HCT116 (cell line): ENCODE results near the gene KRTAP5-2. TPM values are rescaled to one million over a fixed set of nuclear protein-coding genes. Genes with fewer than 3 reads are reported as not detected.

ENCODE experiments used
- ATAC-seq: fragments of 200-7000 bp; cut with Tn5 transposase; 2 replicates; pipeline ENCODE4 v1.9.1; 2020; ENCODE audit warnings: mild to moderate bottlenecking, moderate library complexity
- BruUV-seq: library from RNA; stranded (reverse); fragments of 400-500 nt; replicated peaks from 2 replicates; lab custom pipeline; 2021; lab: Mats Ljungman, UMichigan
- CTCF ChIA-PET: fragments of 300-600 bp; sonication (Branson Sonifier 250); formaldehyde crosslinking; loops from one replicate; lab custom pipeline; 2021; ENCODE audit warnings: antibody characterized with exemption; lab: Charles Lee
- POLR2A ChIA-PET: fragments of 300-600, 350-600 bp; sonication (Branson Sonifier 250); formaldehyde crosslinking; loops from one replicate; lab custom pipeline; 2021; ENCODE audit warnings: antibody characterized with exemption; lab: Charles Lee
- RAD21 ChIA-PET, 2 experiments: fragments of 300-600 bp; sonication (Branson Sonifier 250); formaldehyde crosslinking; loops; one replicate each; lab custom pipeline; 2023; ENCODE audit warnings: low total read pairs in 2 of 2; ENCODE audit not compliant: uncharacterized antibody in 2 of 2, unreplicated experiment in 2 of 2, low non-redundant PET in 1 of 2; lab: Charles Lee
- DNase-seq: peaks from one replicate; pipeline ENCODE4 v3.0.0-alpha.2; 2010; ENCODE audit warnings: low read depth, low spot score
- H2AFZ ChIP-seq: fragments of 200-600 bp; shearing (Covaris generic), sonication (generic); 2 replicates; pipeline ENCODE4 v1.6.1; 2017; ENCODE audit warnings: low read depth, mixed run types, mixed read lengths, antibody characterized with exemption, low read length; ENCODE audit not compliant: poor library complexity, severe bottlenecking
- H3K27ac ChIP-seq: 2 replicates; pipeline ENCODE4 v1.5.1; 2012; ENCODE audit warnings: low read depth, low read length
- H3K27me3 ChIP-seq: fragments of 200-600 bp; sonication (generic); 2 replicates; pipeline ENCODE4 v1.6.1; 2016; ENCODE audit warnings: mixed run types, low read length, mixed read lengths; ENCODE audit not compliant: insufficient read depth
- H3K36me3 ChIP-seq, 2 experiments: fragments of 200-500 bp in 1 of 2; fragments of 200-600 bp in 1 of 2; sonication (Bioruptor generic) in 1 of 2; sonication (generic) in 1 of 2; 2 replicates each; pipeline versions ENCODE4 v1.5.1 to v1.6.1; 2014 to 2016; ENCODE audit warnings: low read length in 2 of 2, inconsistent platforms in 1 of 2, mixed read lengths in 1 of 2, mixed run types in 1 of 2; ENCODE audit not compliant: insufficient read depth in 2 of 2, control insufficient read depth in 1 of 2
- H3K4me1 ChIP-seq, 2 experiments: fragments of 200-600 bp in 1 of 2; sonication (generic) in 1 of 2; 2 replicates each; pipeline versions ENCODE4 v1.5.1 to v1.6.1; 2012 to 2017; ENCODE audit warnings: low read length in 2 of 2, inconsistent platforms in 1 of 2, mild to moderate bottlenecking in 1 of 2, mixed read lengths in 1 of 2, mixed run types in 1 of 2, moderate library complexity in 1 of 2; ENCODE audit not compliant: insufficient read depth in 2 of 2, control insufficient read depth in 1 of 2
- H3K4me2 ChIP-seq: fragments of 200-600 bp; sonication (generic); 2 replicates; pipeline ENCODE4 v1.6.1; 2017; ENCODE audit warnings: mixed run types, low read length, mixed read lengths
- H3K4me3 ChIP-seq, 2 experiments: fragments of 200-600 bp in 1 of 2; sonication (generic) in 1 of 2; replicated peaks in 1 of 2; 2 replicates each; pipeline ENCODE4 v1.5.1; 2011 to 2016; ENCODE audit warnings: low read length in 2 of 2, control low read depth in 1 of 2, low read depth in 1 of 2, mild to moderate bottlenecking in 1 of 2, mixed read lengths in 1 of 2, mixed run types in 1 of 2
- H3K79me2 ChIP-seq: fragments of 200-600 bp; sonication (generic); 2 replicates; pipeline ENCODE4 v1.6.1; 2017; ENCODE audit warnings: mild to moderate bottlenecking, mixed run types, low read length, moderate library complexity, mixed read lengths; ENCODE audit not compliant: insufficient read depth
- H3K9ac ChIP-seq: fragments of 200-600 bp; sonication (generic); 2 replicates; pipeline ENCODE4 v1.6.1; 2016; ENCODE audit warnings: low read length, mixed read lengths
- H3K9me2 ChIP-seq: fragments of 200-600 bp; sonication (generic), shearing (Covaris generic); 2 replicates; pipeline ENCODE4 v1.6.1; 2017; ENCODE audit warnings: mixed run types, mild to moderate bottlenecking, moderate library complexity; ENCODE audit not compliant: insufficient read depth
- H3K9me3 ChIP-seq, 2 experiments: fragments of 200-500 bp in 1 of 2; fragments of 200-600 bp in 1 of 2; sonication (Bioruptor generic) in 1 of 2; sonication (generic) in 1 of 2; 2 replicates each; pipeline ENCODE4 v1.6.1; 2014 to 2017; ENCODE audit warnings: low read length in 2 of 2, mixed read lengths in 2 of 2, inconsistent platforms in 1 of 2, low read depth in 1 of 2, mild to moderate bottlenecking in 1 of 2, mixed run types in 1 of 2, moderate library complexity in 1 of 2; ENCODE audit not compliant: control insufficient read depth in 1 of 2, insufficient read depth in 1 of 2
- H4K20me1 ChIP-seq: fragments of 200-600 bp; sonication (generic), shearing (Covaris generic); 2 replicates; pipeline ENCODE4 v1.6.1; 2017; ENCODE audit warnings: mixed run types, mild to moderate bottlenecking, moderate library complexity; ENCODE audit not compliant: insufficient read depth
- CEBPB ChIP-seq: IDR thresholded peaks from 2 replicates; pipeline ENCODE4 v1.6.1; 2012; ENCODE audit warnings: low read depth
- ELF1 ChIP-seq: IDR thresholded peaks from 2 replicates; pipeline ENCODE4 v1.6.1; 2012; ENCODE audit warnings: low read depth, borderline replicate concordance
- EZH2 ChIP-seq: fragments of 200-600 bp; sonication (generic); IDR thresholded peaks from 2 replicates; pipeline ENCODE4 v1.6.1; 2017; ENCODE audit warnings: antibody characterized with exemption, mixed run types
- EZH2phosphoT487 ChIP-seq: fragments of 200-600 bp; IDR thresholded peaks from 2 replicates; pipeline ENCODE4 v1.6.1; 2018; ENCODE audit warnings: antibody characterized with exemption, borderline replicate concordance
- FOSL1 ChIP-seq: IDR thresholded peaks from 2 replicates; pipeline ENCODE4 v1.6.1; 2012; ENCODE audit warnings: low read depth
- JUND ChIP-seq: IDR thresholded peaks from 2 replicates; pipeline ENCODE4 v1.6.1; 2012
- POLR2AphosphoS5 ChIP-seq: IDR thresholded peaks from 2 replicates; pipeline ENCODE4 v1.6.1; 2011; ENCODE audit warnings: mild to moderate bottlenecking, low read depth, low read length, moderate library complexity
- RAD21 ChIP-seq: IDR thresholded peaks from 2 replicates; pipeline ENCODE4 v1.6.1; 2012; ENCODE audit warnings: low read depth, mild to moderate bottlenecking
- REST ChIP-seq: IDR thresholded peaks from 2 replicates; pipeline ENCODE4 v1.6.1; 2012; ENCODE audit warnings: low read depth
- SP1 ChIP-seq: IDR thresholded peaks from 2 replicates; pipeline ENCODE4 v1.6.1; 2012; ENCODE audit warnings: low read depth
- YY1 ChIP-seq: IDR thresholded peaks from 2 replicates; pipeline ENCODE4 v1.6.1; 2011; ENCODE audit warnings: low read length, low read depth, moderate library complexity, mild to moderate bottlenecking; ENCODE audit not compliant: insufficient replicate concordance; ENCODE audit errors: extremely low read depth
- ZFX ChIP-seq: fragments of 450-650 bp; IDR thresholded peaks from 2 replicates; pipeline ENCODE4 v1.6.1; 2017
- ZNF274 ChIP-seq: fragments of 200-500 bp; sonication (Bioruptor generic); IDR thresholded peaks from 2 replicates; pipeline ENCODE4 v1.6.1; 2014; ENCODE audit warnings: mild to moderate bottlenecking, low read depth, low read length, inconsistent platforms
- intact Hi-C: fragments of 100-400 bp; cut with micrococcal nuclease; formaldehyde crosslinking; loops from 2 replicates; pipeline ENCODE4 v1.10.0; 2022
- total RNA-seq: library from RNA; stranded (reverse); gene quantifications from one replicate; pipeline ENCODE4 v1.2.1, GENCODE V29; 2021; ENCODE audit not compliant: unreplicated experiment

The KRTAP5-2 gene
- total RNA-seq, 1 experiment from 2014 or later: not detected

- BruUV-seq: no TSS peak
These were observed 24.2 kb downstream of the KRTAP5-2 start for GRCh38 chr11:1573903-1574237.

GRCh38 chr11:1573077-1573902 is 24.8 kb downstream of the KRTAP5-2 start:
- ATAC-seq: no peak
- H3K9me2 ChIP-seq: no peaks in the 10 kb centered on the region
- no peak overlapping the region for H2AFZ ChIP-seq
- no peak for TF ChIP-seq REST
- no peak for TF ChIP-seq CEBPB
- no peak for TF ChIP-seq EZH2phosphoT487
- TF ChIP-seq ELF1: no peak
- no peak for TF ChIP-seq SP1
- no peak for TF ChIP-seq JUND
- no peak for TF ChIP-seq YY1
- TF ChIP-seq RAD21: no peak
- H3K9ac ChIP-seq: peak overlapping the region; percentile 64
- TSS peak; percentile 74 for BruUV-seq
- peaks cover 3% of the 10 kb centered on the region; the same call in 1 of the 2 replicates for H3K79me2 ChIP-seq
- no peaks in the 10 kb centered on the region for H3K27me3 ChIP-seq
- no peak for DNase-seq
- H4K20me1 ChIP-seq: no peaks in the 10 kb centered on the region
- CTCF ChIA-PET: interaction anchor here (1.6 to 5.2 kb wide), 6 partner anchors 9 to 26 kb away, joined by 3 to 133 read pairs (median 16); no protein-coding TSS in a partner anchor
- POLR2A ChIA-PET: interaction anchor here (1.2 to 2.5 kb wide), 7 partner anchors 12 to 27 kb away, joined by 3 to 18 read pairs (median 5); partner anchors contain the start of gene KRTAP5-1
- no peaks in the 10 kb centered on the region for H3K36me3 ChIP-seq
- RAD21 ChIA-PET: interaction anchor here (0.6 to 2.6 kb wide), 5 partner anchors 20 to 79 kb away, joined by 3 to 22 read pairs (median 5); no protein-coding TSS in a partner anchor
- peaks cover 0 to 5% of the 10 kb centered on the region in 2 experiments; a peak in 2 of 4 replicates for H3K9me3 ChIP-seq
- intact Hi-C loops: no loop called here
- H3K4me3 ChIP-seq: peak overlapping the region; percentile 46 to 61
- peak overlapping the region; percentile 94 for H3K4me2 ChIP-seq
- H3K27ac ChIP-seq: peak overlapping the region; percentile 8; the same call in 1 of the 2 replicates
- peaks cover 16 to 29% of the 10 kb centered on the region in 2 experiments; a peak in 3 of 4 replicates for H3K4me1 ChIP-seq

More at GRCh38 chr11:1573903-1574237, 24.2 kb downstream of the KRTAP5-2 start:
- H3K9ac ChIP-seq: peak overlapping the region; percentile 34
- H3K4me2 ChIP-seq: peak overlapping the region; percentile 94
- peaks cover 0 to 7% of the 10 kb centered on the region in 2 experiments; a peak in 2 of 4 replicates for H3K9me3 ChIP-seq
- H3K4me1 ChIP-seq: peaks cover 16 to 29% of the 10 kb centered on the region in 2 experiments; a peak in 3 of 4 replicates
- POLR2A ChIA-PET: interaction anchor here (1.1 to 2.5 kb wide), 8 partner anchors 14 to 27 kb away, joined by 3 to 18 read pairs (median 5); no protein-coding TSS in a partner anchor
- H3K79me2 ChIP-seq: peaks cover 3% of the 10 kb centered on the region; the same call in 1 of the 2 replicates
- peak overlapping the region; percentile 67 for H2AFZ ChIP-seq
- CTCF ChIA-PET: interaction anchor here (1.5 to 5.2 kb wide), 7 partner anchors 8 to 66 kb away, joined by 3 to 133 read pairs (median 13); no protein-coding TSS in a partner anchor
- peak overlapping the region; percentile 8; the same call in 1 of the 2 replicates for H3K27ac ChIP-seq
- H3K36me3 ChIP-seq: no peaks in the 10 kb centered on the region
- DNase-seq: peak; percentile 39
- TF ChIP-seq ZFX (0 out of 2 replicates have a peak, but pooled peaks have one; percentile 7), SP1 (no peak), FOSL1 (no peak), RAD21 (no peak), YY1 (peak; percentile 35), POLR2AphosphoS5 (peak; percentile 62), JUND (no peak), ZNF274 (no peak), EZH2 (no peak), CEBPB (no peak)
- H3K4me3 ChIP-seq: peak overlapping the region; percentile 46 to 61
- no peaks in the 10 kb centered on the region for H3K9me2 ChIP-seq
- intact Hi-C loops: loop anchor here (1.0 to 2.0 kb wide), 2 partner anchors 19 to 28 kb away; no protein-coding TSS in a partner anchor
- H4K20me1 ChIP-seq: no peaks in the 10 kb centered on the region
- RAD21 ChIA-PET: interaction anchor here (0.6 to 2.6 kb wide), 5 partner anchors 20 to 79 kb away, joined by 3 to 22 read pairs (median 5); no protein-coding TSS in a partner anchor
- ATAC-seq: peak; percentile 43
- no peaks in the 10 kb centered on the region for H3K27me3 ChIP-seq
